GM18858 (cell line): ENCODE data around the gene HDAC3.
A peak's percentile ranks its signal among the peaks of the same experiment; 100 is the strongest.

Experiments
- ATAC-seq: cut with Tn5 transposase; IDR thresholded peaks from one replicate; pipeline ENCODE4 v1.9.1; 2021; ENCODE audit not compliant: unreplicated experiment

Gene HDAC3

DNA sequence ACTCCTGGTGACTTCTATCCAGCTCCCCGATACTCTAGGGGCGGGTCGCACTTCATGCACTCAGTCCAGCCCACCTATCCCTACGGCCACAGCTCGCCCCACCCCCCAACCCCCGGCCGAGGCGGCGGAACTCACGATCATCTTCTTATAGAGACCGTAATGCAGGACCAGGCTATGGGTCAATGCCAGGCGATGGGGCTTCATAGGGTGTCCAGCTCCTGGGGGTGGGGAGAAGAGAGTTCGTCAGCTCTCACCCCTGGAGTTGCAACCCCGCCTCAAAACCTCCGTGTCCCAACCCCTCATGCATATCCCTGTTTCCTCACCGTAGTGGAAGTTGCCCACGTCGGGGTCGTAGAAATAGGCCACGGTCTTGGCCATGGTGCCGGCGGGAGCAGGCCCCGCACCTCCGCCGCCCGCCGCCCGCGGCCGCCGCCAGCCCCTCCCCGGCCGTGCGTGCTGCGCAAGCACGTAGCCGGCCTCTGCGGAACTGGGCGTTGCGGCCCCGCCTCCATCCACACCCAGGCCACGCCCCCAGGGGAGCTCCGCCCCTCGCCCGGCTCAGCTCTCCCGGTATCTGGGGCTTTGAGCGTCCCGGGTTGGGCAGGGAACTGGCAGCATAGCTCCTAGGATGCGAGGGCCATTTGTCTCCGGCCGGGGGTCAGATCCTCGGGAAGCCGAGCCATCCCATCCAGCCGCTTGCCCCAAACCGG lies at the start of gene HDAC3, which contains the start of gene RELL2:
Gene HDAC3, minus strand, starts transcription at position 437 of the 710 bp plus-strand sequence. Its CDS starts 59 bp downstream, at position 378.
Gene RELL2, plus strand, starts transcription at position 585 of the 710 bp plus-strand sequence. CDS start 1,229 bp downstream, outside the sequence.
- peak; percentile 42 for ATAC-seq

DNA sequence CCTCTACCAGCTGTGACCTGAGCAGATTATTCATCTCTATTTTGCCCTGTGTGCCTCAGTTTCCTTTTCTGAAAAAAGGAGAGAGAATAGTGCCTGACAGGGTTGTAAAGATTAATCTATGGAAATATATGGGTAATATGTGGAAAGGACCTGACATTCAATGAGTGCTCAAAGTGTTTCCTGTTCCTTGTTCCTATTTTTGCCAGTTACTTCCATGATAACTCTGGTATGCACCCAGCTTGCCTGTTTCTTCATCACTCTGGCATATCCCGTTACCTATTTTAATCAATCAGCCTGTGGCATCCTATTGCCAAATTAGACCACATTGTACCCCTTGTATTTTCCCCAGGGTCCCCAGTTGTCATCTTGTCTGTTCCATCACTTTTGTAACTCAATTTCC lies 48.9 kb upstream of the HDAC3 start:
- ATAC-seq: no peak

DNA sequence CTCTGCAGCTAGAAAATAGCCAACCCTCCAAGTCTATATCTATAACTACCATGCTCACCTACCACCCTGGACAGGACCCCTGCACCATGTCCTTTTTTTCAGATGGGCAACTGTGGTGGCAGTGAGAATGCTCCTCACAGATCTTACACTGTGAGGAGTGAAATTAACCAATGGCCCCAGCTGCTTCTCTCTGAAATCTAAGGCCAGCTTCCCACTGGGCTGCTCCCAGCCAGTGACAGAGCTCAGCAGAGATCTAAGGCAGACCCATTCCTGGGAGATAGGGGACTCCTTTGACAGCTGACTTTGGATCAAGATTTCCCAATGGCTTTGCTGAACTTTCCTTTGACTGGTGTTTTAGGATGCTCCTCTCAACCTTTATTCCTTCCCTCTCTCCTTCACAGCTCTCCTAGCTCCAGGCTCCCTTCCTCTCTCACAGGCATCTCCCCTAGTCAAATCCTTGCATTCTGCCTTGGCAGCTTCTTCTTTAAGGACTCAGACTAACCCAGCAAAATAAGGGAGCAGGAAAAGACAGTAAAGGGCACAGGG lies 47.0 kb upstream of the HDAC3 start:
- ATAC-seq: no peak

DNA sequence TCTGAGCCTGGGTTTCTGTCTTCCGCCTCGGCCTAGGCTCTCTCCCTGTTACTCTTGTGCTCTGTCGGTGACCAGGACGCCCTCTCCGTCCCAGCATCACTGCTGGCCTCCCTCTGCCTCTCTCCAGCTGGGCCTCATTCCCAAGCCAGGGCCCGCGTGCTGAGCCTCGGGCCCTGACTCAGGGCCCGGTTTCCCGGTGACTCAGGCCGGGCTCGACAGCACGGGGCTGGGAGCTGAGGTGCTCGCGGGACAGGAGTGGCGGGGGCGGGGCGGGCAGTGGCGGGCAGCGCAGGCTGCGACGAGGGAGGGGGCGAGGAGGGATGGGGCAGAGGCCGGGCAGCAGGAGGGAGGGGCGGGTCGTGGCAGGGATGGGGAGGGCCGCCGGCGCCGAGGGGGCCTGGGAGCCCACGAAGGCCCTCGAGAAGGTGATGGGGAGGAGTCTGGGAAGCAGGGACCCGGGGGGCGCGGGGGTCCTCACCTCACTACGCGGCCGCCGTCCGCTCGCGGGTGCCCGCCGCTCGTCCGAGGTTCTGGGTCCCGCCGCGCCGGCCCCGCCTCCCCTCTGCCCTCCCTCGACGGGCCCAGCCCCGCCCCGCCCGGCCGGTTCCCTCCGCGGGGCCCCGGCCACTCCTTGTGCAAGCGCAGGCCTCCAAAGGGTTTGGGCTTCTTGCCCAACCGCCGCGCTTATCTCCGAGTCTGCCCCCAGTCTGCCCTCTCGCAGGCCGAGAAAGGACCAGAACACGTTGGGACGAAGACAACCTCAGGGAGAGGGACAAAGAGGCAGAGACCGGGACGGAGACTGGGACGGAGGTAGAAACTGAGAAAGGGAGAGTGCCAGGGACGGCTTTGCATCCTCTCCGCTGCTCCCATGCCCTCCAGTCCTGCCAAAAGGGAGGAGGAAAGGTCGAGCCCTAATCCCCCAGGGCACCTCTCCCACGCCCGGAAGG lies 45.3 kb upstream of the HDAC3 start, which contains the start of gene ARAP3:
Gene ARAP3, minus strand, starts transcription at position 536 of the 947 bp plus-strand sequence. CDS start 1,744 bp downstream, outside the sequence.
- ATAC-seq: no peak

- ATAC-seq: no peak
Observed at GRCh38 chr5:141681295-141681694, 44.6 kb upstream of the HDAC3 start.

DNA sequence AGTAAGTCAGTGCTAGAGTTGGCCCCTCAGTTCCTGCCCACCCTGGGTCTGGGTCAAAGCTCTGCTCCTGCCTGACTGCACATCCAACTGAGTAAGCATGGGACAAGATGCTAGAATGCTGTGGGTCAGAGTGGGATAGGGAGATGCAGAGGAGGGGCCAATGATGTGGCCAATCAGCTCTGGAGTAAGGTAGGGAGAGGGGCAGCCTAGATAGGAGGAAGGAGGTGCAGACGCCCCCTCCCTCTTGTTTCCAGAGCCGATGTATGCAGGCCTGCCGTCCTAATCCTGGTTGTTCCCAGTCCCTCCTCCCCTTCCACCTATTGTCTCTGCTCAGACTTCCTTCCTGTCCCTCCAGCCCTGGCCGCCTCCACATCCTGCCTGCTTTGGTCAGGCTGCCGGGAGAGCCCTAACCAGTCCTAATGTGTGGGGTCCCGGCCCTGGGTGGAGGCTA lies 44.1 kb upstream of the HDAC3 start:
- no peak for ATAC-seq

- no peak for ATAC-seq
Observed at GRCh38 chr5:141680178-141680577, 43.5 kb upstream of the HDAC3 start.

DNA sequence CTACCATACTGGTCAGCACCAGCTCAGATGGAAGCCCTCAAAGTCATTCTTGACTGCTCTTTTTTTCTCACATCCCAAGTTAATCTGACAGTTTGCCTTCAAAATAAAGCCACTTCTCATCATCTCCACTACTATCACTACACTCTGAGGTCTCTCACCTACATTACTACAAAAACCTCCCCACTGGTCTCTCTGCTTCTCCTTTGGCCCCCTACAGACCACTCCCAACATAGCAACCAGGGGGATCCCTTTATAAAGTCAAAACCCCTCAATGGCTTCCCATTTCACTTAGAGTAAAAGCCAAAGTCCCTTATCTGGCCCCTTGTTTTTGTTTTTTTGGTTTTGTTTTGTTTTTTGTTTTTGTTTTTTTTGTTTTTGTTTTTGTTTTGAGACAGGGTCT lies 40.8 kb upstream of the HDAC3 start:
- no peak for ATAC-seq

DNA sequence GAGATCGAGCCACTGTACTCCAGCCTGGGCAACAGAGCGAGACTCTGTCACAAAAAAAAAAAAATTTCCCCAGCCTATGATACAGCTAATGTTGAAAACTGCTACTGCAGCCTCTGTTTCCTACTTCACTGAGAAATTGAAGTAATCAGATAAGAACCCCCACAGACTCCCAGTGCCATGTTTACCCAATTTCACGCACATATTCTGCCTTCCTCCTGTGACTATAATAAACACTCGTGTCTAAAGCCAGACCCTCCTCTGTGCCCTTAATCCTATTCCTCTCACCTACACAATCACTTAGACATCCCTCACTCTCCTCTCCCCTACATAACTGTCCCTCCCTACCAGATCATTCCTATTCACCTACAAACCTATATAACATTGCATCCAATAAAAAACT lies 39.0 kb upstream of the HDAC3 start:
- no peak for ATAC-seq

DNA sequence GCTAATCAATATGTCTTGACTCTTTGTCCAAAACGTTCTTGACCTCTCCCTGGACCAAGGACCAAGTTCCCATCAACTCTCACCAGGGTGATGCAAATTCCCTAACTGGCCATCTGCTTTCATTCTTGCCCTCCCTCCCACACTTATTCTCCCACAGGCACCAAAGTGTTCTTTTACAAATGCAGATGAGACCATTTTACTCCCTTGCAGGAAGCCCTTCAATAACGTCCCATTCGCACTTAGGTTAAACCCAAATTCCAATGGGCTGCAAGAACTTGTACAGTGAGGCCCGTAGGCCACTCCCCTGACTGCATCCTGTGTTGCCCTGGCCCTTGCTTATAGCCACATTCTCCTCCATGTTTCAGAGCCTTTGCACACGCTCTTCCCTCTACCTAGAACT lies 38.1 kb upstream of the HDAC3 start:
- no peak for ATAC-seq

DNA sequence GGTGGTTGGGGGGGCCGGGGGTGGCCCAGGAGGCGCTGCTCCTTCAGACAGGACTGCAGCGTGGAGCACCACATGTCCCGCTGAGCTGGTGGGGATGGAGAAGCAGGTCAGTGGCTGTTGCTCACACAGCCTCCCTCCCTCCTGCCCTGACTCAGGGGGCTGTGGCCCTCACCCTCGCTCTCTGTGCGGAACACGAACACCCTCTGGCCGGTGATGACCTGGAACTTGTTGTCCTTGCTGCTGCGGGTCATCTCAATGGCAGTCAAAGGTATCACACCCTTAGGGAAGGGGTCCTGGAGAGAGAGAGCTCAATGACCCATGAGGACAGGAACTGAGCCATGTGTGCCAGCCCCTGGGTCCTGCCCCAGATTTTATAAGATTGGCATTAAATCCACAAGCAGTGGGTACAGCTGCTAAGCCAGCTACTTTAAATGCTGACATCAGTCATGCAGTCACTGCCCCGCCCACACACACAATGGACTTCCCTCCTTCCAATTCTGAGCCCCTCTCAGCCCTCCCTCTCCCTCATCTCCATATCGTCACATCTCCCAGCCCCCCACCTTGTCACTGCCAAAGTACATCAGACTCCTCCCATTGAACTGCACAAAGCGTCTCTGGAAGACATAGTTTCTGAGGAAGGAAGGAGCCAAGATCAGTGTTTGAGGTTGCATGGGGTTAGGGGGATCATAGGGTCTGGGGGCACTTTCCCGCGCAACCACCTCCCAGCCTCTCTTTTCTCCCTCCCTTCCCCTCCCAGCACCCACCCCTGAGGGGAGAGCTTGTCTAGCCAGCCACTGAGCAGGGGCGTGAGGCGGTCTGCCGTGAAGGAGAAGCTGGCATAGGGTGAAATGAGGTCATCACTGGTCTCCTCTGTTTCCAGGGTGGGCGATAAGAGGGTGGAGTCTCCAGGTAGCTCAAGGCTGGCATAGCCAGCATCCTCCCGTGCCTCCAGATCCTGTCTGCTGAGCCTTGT lies 36.5 kb upstream of the HDAC3 start:
- ATAC-seq: no peak

DNA sequence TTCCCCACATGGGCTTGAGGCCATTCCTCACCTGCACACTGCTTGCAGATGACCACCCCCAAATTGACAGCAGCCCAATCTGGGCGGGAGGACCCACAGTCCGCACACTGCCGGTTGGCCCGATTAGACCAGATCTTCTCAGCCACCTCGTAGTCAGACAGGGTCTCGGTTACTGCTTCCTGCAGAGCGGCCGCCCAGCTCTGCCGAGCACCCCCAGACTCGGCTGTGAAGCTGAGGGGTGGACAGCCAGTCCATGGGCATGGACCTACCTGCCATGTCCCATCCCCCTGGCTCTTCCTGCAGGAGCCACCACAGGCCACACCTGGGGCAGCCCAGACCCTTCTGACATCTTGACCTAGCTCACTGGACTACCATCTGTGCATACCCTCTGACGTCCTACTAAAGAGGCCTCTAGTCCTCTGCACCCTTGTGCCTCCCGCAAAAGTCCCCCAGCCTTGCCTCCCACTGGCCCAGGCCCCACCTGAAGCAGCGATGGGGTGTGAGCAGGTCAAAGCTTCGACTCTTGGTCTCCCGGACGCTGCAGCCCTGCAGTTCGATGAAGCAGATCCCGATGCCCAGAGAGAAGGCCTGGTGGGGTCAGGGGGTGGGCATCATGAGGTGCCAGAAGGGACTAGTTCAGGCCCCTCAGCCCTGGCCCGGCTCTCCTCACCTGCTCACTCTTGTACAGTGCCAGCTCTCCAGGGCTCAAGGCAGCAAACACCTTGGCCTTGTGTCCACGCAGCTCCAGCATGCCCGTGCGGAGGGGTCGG lies 35.6 kb upstream of the HDAC3 start:
- no peak for ATAC-seq

DNA sequence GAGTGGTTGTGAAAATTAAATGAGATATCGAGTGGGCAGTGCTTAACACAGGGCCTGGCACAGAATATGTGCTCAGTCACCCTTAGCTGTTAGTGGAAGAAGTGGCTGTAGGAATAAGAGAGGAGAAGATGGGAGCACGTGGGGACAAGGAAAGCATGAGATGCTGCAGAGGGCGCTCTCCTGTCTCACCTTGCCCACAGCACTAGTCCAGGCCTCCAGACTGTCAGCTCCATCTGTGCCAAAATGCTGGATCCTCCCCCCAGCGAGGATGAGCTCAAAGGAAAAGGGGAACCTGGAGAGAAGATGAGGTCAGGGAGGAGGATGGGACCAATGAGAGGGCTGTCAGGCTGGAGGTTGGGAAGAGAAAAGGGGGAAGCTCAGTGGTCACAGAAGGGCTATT lies 32.9 kb upstream of the HDAC3 start:
- no peak for ATAC-seq

- no peak for ATAC-seq
Observed at GRCh38 chr5:141668601-141669265, 32.1 kb upstream of the HDAC3 start.

DNA sequence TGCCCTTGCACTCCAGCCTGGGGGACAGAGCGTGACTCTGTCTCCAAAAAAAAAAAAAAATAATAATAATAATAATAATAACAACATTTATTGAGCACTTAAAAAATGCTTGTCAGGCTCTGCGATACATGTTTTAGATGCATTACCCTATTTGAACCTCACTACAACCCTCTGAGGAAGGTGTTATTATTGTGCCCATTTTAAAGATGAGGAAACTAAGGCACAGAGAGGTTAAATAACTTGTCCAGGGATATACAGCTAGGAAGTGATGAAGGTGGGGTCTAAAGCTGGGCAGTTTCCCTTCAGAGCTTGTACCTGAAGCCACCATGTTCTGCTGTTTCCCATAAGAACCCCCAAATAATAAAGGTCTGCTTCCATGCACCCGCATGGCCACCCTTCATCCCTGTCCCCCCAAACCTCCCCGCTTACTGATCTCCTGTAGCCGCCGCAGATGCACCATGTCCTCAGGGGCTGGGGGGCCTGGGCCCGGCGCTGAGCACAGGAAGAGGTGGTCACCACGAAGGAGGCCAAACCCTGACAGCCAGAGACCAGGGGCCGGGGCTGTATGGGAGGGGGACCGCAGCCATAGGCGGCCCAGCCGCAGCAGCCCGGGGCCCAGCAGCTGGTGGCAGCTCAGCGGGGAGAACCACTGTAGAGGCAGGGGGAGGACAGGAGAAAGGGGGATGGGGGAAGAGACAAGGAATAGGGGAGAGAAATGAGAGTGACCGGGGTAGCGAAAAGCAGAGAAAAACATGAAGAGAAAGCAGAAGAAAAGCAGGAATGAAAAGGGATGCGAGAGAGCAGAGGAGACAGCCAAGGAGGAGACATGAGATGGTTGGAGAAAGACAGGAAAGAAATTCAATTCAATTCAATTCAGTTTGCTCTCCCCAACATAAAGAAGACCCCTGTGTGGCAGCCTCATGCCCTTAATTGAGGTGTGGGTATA lies 29.6 kb upstream of the HDAC3 start:
- no peak for ATAC-seq

DNA sequence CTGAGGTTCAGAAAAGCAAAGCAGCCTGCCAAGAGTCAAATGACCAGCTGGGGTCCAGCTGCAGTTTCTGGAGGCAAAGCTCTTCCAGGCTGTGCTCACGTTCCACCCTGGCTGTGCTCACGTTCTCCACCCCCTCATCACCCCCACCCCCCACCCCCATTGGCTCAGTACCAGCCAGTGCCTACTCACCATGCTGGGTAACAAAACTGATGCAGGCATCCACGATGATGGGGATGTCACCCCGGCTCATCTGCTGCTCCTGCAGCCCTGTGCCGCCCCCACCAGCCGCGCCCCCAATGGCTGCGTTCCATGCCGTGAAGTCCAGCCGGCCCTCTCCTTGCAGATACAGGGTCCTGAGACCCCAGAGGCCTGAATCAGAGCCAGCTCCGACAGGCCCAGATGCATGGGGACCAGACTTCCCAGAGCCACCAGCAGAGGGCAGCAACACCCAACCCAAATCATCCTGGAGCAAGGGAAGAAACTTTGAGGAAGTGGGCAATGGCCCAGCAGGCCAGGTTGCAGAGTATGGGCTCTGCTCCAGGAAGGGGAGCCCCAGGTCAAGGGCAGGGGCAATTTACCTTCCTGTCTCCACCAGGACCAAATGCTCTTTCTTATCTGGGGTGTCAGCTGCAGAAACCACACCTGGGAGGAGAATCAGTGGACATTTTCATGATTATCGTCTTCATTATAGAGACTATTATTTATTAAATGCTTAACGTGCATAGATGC lies 28.2 kb upstream of the HDAC3 start:
- peak; percentile 95 for ATAC-seq

DNA sequence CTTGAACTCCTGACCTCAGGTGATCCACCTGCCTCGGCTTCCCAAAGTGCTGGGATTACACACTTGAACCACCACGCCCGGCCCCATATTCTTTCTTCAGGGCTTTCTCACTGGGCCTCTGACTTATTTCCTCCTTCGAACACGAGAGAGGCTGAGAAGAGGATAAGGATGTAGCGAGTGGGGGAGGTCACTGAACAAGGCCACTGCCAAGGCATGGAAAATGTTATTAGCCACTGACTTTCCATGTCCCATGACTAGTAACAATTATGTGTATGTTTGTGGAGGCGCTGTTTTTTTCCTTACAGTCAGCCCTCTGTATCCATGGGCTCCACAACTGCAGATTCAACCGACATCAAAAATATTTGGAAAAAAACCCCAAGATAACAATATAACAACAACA lies 26.9 kb upstream of the HDAC3 start:
- ATAC-seq: no peak
